ENCODE measurements around the gene NR6A1.

Gene NR6A1

DNA sequence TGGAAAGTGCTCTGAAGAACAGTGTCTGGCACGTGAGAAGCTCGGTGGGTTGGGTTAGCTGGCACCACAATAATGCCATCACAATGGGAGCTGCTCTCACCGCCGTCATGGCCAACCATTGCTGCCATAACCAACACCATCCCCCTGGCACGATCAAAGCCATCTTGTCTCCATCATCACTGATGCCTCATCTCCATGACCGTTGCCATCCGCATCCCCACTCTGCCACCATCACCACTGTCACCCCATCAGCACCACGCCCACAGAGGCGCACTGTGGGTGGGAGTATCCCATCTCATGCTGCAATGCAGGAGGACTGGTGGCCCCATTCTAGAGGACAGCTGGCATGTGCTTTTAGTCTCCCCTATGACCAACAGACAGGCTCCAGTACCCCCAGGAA, 287.6 kb downstream of the NR6A1 start:
- TF ChIP-seq ESRRG (CRISPR knock-in tag; IDR thresholded peaks at IDR 0.05): no peak
- no peak for ATAC-seq

DNA sequence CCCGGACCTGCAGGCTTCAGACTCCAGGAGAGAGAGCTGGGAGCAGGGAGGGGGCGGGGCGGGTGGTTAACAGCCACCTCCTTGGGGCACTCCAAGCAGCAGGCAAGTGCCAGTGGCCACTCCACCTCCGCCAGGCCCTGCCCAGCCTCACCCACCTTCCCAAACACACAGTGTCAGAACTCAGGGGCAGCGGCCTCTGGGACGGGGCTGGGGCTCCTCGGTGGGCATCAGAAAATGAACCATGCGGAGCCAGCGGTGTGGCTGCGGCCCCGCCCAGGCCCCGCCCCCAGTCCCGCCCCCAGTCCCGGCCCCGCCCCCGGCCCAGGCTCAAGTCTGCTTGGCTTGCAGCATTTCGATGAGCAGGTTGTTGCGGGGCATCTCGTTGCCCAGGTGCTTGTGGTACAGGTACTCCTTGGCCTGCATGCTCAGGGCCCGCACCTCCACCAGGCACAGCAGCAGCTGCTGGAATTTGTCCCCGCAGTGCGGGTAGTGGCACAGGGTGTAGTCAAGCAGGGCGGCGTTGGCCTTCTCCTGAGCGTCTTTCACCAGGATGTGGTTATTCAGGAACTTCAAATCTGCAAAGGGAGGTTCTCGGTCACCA, 288.6 kb downstream of the NR6A1 start:
- ATAC-seq: no peak
- no peak for TF ChIP-seq ZNF8 (CRISPR knock-in tag; IDR thresholded peaks at IDR 0.05)
- no peak for TF ChIP-seq BACH2 (CRISPR knock-in tag; IDR thresholded peaks at IDR 0.05; ENCODE audit: borderline replicate concordance)
- TF ChIP-seq ZFP3 (CRISPR knock-in tag; IDR thresholded peaks at IDR 0.05): no peak
- no peak for TF ChIP-seq ARNTL (CRISPR knock-in tag; IDR thresholded peaks at IDR 0.05; ENCODE audit: borderline replicate concordance, low read depth)
- TF ChIP-seq OSR1 (CRISPR knock-in tag; IDR thresholded peaks at IDR 0.05): no peak
- TF ChIP-seq ESRRG (CRISPR knock-in tag; IDR thresholded peaks at IDR 0.05): no peak
- TF ChIP-seq ZNF565 (CRISPR knock-in tag; conservative IDR thresholded peaks at IDR 0.05; ENCODE audit: low read depth): no peak
- no peak for TF ChIP-seq ZC3H10 (CRISPR knock-in tag; IDR thresholded peaks at IDR 0.05)
- TF ChIP-seq ZFP30 (CRISPR knock-in tag; IDR thresholded peaks at IDR 0.05): no peak
- no peak for TF ChIP-seq TCF4 (CRISPR knock-in tag; IDR thresholded peaks at IDR 0.05; ENCODE audit: borderline replicate concordance)
- TF ChIP-seq, protein P1, sequence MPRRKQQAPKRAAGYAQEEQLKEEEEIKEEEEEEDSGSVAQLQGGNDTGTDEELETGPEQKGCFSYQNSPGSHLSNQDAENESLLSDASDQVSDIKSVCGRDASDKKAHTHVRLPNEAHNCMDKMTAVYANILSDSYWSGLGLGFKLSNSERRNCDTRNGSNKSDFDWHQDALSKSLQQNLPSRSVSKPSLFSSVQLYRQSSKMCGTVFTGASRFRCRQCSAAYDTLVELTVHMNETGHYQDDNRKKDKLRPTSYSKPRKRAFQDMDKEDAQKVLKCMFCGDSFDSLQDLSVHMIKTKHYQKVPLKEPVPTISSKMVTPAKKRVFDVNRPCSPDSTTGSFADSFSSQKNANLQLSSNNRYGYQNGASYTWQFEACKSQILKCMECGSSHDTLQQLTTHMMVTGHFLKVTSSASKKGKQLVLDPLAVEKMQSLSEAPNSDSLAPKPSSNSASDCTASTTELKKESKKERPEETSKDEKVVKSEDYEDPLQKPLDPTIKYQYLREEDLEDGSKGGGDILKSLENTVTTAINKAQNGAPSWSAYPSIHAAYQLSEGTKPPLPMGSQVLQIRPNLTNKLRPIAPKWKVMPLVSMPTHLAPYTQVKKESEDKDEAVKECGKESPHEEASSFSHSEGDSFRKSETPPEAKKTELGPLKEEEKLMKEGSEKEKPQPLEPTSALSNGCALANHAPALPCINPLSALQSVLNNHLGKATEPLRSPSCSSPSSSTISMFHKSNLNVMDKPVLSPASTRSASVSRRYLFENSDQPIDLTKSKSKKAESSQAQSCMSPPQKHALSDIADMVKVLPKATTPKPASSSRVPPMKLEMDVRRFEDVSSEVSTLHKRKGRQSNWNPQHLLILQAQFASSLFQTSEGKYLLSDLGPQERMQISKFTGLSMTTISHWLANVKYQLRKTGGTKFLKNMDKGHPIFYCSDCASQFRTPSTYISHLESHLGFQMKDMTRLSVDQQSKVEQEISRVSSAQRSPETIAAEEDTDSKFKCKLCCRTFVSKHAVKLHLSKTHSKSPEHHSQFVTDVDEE (CRISPR knock-in tag; IDR thresholded peaks at IDR 0.05): no peak
- TF ChIP-seq ZNF70 (CRISPR knock-in tag; IDR thresholded peaks at IDR 0.05): no peak
- TF ChIP-seq, protein P2, sequence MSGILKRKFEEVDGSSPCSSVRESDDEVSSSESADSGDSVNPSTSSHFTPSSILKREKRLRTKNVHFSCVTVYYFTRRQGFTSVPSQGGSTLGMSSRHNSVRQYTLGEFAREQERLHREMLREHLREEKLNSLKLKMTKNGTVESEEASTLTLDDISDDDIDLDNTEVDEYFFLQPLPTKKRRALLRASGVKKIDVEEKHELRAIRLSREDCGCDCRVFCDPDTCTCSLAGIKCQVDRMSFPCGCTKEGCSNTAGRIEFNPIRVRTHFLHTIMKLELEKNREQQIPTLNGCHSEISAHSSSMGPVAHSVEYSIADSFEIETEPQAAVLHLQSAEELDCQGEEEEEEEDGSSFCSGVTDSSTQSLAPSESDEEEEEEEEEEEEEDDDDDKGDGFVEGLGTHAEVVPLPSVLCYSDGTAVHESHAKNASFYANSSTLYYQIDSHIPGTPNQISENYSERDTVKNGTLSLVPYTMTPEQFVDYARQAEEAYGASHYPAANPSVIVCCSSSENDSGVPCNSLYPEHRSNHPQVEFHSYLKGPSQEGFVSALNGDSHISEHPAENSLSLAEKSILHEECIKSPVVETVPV (CRISPR knock-in tag; IDR thresholded peaks at IDR 0.05): no peak
- TF ChIP-seq GLIS3 (CRISPR knock-in tag; IDR thresholded peaks at IDR 0.05): no peak
- TF ChIP-seq, protein P3, sequence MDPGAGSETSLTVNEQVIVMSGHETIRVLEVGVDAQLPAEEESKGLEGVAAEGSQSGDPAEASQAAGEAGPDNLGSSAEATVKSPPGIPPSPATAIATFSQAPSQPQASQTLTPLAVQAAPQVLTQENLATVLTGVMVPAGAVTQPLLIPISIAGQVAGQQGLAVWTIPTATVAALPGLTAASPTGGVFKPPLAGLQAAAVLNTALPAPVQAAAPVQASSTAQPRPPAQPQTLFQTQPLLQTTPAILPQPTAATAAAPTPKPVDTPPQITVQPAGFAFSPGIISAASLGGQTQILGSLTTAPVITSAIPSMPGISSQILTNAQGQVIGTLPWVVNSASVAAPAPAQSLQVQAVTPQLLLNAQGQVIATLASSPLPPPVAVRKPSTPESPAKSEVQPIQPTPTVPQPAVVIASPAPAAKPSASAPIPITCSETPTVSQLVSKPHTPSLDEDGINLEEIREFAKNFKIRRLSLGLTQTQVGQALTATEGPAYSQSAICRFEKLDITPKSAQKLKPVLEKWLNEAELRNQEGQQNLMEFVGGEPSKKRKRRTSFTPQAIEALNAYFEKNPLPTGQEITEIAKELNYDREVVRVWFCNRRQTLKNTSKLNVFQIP (CRISPR knock-in tag; IDR thresholded peaks at IDR 0.05; ENCODE audit: borderline replicate concordance, low read depth): no peak
- TF ChIP-seq CSDC2 (CRISPR knock-in tag; IDR thresholded peaks at IDR 0.05): no peak
- TF ChIP-seq PPARA (CRISPR knock-in tag; IDR thresholded peaks at IDR 0.05; ENCODE audit: borderline replicate concordance): no peak

DNA sequence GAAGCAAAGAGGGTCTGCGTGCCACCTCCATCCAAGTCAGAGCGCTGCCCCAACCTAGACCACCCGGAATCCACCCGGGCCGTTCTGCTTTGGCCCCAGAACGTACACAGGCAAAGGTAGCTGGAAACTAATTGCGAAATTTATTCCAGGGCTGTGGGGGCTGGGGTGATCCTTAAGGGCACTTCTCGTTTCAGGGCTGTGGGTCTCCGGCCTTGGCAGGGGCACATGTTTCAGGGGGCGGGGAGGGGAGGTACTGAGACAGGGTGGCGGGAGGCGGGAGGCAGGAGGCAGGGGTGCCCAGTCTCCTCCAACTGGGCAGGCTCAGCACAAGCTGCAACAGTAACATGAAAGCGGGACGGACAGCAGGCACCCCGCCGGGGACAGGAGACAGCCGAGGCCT, 290.0 kb downstream of the NR6A1 start:
- no peak for ATAC-seq

More for the DNA sequence above, 290.0 kb downstream of the NR6A1 start:
- TF ChIP-seq BACH2 (CRISPR knock-in tag; IDR thresholded peaks at IDR 0.05; ENCODE audit: borderline replicate concordance): no peak
- TF ChIP-seq ISL1 (CRISPR knock-in tag; IDR thresholded peaks at IDR 0.05): no peak
- TF ChIP-seq, protein P4, sequence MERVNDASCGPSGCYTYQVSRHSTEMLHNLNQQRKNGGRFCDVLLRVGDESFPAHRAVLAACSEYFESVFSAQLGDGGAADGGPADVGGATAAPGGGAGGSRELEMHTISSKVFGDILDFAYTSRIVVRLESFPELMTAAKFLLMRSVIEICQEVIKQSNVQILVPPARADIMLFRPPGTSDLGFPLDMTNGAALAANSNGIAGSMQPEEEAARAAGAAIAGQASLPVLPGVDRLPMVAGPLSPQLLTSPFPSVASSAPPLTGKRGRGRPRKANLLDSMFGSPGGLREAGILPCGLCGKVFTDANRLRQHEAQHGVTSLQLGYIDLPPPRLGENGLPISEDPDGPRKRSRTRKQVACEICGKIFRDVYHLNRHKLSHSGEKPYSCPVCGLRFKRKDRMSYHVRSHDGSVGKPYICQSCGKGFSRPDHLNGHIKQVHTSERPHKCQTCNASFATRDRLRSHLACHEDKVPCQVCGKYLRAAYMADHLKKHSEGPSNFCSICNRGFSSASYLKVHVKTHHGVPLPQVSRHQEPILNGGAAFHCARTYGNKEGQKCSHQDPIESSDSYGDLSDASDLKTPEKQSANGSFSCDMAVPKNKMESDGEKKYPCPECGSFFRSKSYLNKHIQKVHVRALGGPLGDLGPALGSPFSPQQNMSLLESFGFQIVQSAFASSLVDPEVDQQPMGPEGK (CRISPR knock-in tag; IDR thresholded peaks at IDR 0.05; ENCODE audit: borderline replicate concordance): no peak
- TF ChIP-seq TOX (CRISPR knock-in tag; IDR thresholded peaks at IDR 0.05; ENCODE audit: borderline replicate concordance): no peak
- no peak for TF ChIP-seq ESRRG (CRISPR knock-in tag; IDR thresholded peaks at IDR 0.05)
- no peak for TF ChIP-seq GLIS3 (CRISPR knock-in tag; IDR thresholded peaks at IDR 0.05)
- no peak for TF ChIP-seq ZNF70 (CRISPR knock-in tag; IDR thresholded peaks at IDR 0.05)
- TF ChIP-seq, protein P1 (CRISPR knock-in tag; IDR thresholded peaks at IDR 0.05): no peak
- no peak for TF ChIP-seq ZNF8 (CRISPR knock-in tag; IDR thresholded peaks at IDR 0.05)
- TF ChIP-seq SNAI2 (CRISPR knock-in tag; IDR thresholded peaks at IDR 0.05): no peak
- no peak for TF ChIP-seq RARB (CRISPR knock-in tag; IDR thresholded peaks at IDR 0.05)
- TF ChIP-seq, protein P3 (CRISPR knock-in tag; IDR thresholded peaks at IDR 0.05; ENCODE audit: borderline replicate concordance, low read depth): no peak
- TF ChIP-seq CSDC2 (CRISPR knock-in tag; IDR thresholded peaks at IDR 0.05): no peak
- TF ChIP-seq PPARA (CRISPR knock-in tag; IDR thresholded peaks at IDR 0.05; ENCODE audit: borderline replicate concordance): no peak

Measured in SK-N-SH treated with all-trans-retinoic acid at 6 μM for 48 hours (cell line).